Loucy (cell line): ENCODE results near the gene PTGDS.

Source experiments
- EZH2phosphoT487 ChIP-seq: fragments of 200-600 bp; IDR thresholded peaks from 2 replicates; pipeline ENCODE4 v1.6.1; 2018; ENCODE audit warnings: antibody characterized with exemption, mild to moderate bottlenecking, moderate library complexity, borderline replicate concordance
- TF ChIP-seq, protein P1 (sequence below): fragments of 200-600 bp; sonication (generic); conservative IDR thresholded peaks from 2 replicates; pipeline ENCODE4 v1.5.1; 2014; ENCODE audit warnings: mild to moderate bottlenecking, antibody characterized with exemption, low read length

DNA sequence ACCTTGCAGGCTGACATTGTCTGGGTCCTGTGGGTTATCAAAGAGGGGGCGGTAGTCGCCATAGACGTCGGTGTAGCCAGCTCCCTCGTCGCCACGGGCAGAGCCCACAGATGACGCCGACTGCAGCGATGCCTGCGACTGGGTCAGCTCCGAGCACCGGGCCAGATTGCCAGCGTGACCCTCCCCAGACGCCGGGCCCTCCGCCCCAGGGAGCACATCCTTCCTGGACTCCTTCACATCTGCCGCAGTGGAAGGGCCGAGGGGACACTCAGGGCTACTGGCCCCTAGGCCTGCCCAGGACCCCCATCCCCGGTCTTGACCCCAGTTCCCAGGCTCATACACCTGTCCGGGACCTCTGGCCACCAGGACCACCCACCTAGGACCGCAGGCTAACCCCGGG lies 36.9 kb downstream of the PTGDS start:
- TF ChIP-seq, protein P1, sequence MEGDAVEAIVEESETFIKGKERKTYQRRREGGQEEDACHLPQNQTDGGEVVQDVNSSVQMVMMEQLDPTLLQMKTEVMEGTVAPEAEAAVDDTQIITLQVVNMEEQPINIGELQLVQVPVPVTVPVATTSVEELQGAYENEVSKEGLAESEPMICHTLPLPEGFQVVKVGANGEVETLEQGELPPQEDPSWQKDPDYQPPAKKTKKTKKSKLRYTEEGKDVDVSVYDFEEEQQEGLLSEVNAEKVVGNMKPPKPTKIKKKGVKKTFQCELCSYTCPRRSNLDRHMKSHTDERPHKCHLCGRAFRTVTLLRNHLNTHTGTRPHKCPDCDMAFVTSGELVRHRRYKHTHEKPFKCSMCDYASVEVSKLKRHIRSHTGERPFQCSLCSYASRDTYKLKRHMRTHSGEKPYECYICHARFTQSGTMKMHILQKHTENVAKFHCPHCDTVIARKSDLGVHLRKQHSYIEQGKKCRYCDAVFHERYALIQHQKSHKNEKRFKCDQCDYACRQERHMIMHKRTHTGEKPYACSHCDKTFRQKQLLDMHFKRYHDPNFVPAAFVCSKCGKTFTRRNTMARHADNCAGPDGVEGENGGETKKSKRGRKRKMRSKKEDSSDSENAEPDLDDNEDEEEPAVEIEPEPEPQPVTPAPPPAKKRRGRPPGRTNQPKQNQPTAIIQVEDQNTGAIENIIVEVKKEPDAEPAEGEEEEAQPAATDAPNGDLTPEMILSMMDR, result no peak
- no peak for TF ChIP-seq EZH2phosphoT487
